Ishikawa (cell line): ENCODE data around the gene RPS13.

Source experiments
- CEBPB ChIP-seq: IDR thresholded peaks from 2 replicates; pipeline ENCODE4 v1.6.1; 2012
- CREB1 ChIP-seq: IDR thresholded peaks from 2 replicates; pipeline ENCODE4 v1.6.1; 2012; ENCODE audit warnings: low read depth
- EGR1 ChIP-seq: IDR thresholded peaks from 2 replicates; pipeline ENCODE4 v1.6.1; 2012
- EP300 ChIP-seq: IDR thresholded peaks from 2 replicates; pipeline ENCODE4 v1.6.1; 2012; ENCODE audit warnings: borderline replicate concordance
- FOXM1 ChIP-seq: IDR thresholded peaks from 2 replicates; pipeline ENCODE4 v1.6.1; 2012; ENCODE audit warnings: low read depth, borderline replicate concordance
- MAX ChIP-seq: IDR thresholded peaks from 2 replicates; pipeline ENCODE4 v1.6.1; 2012
- NFIC ChIP-seq: IDR thresholded peaks from 2 replicates; pipeline ENCODE4 v1.6.1; 2012
- RAD21 ChIP-seq: IDR thresholded peaks from 2 replicates; pipeline ENCODE4 v1.6.1; 2012; ENCODE audit warnings: low read depth
- REST ChIP-seq: IDR thresholded peaks from 2 replicates; pipeline ENCODE4 v1.6.1; 2012; ENCODE audit warnings: low read depth, mild to moderate bottlenecking
- TAF1 ChIP-seq: IDR thresholded peaks from 2 replicates; pipeline ENCODE4 v1.6.1; 2012; ENCODE audit warnings: low read depth, mild to moderate bottlenecking
- TCF12 ChIP-seq: IDR thresholded peaks from 2 replicates; pipeline ENCODE4 v1.6.1; 2012; ENCODE audit warnings: low read depth
- TEAD4 ChIP-seq: IDR thresholded peaks from 2 replicates; pipeline ENCODE4 v1.6.1; 2012
- USF1 ChIP-seq: IDR thresholded peaks from 2 replicates; pipeline ENCODE4 v1.6.1; 2012
- YY1 ChIP-seq: IDR thresholded peaks from 2 replicates; pipeline ENCODE4 v1.6.1; 2012; ENCODE audit warnings: low read depth
- ZBTB7A ChIP-seq: IDR thresholded peaks from 2 replicates; pipeline ENCODE4 v1.6.1; 2012; ENCODE audit warnings: low read depth

The RPS13 gene

GRCh38 chr11:17063171-17064002, 14.1 kb downstream of the RPS13 start:
- TF ChIP-seq NFIC: no peak
- peak; percentile 95 for TF ChIP-seq RAD21

GRCh38 chr11:17046690-17047089, 30.8 kb downstream of the RPS13 start:
- TF ChIP-seq EGR1: no peak
- no peak for TF ChIP-seq TCF12
- no peak for TF ChIP-seq TEAD4
- TF ChIP-seq NFIC: no peak
- no peak for TF ChIP-seq REST
- no peak for TF ChIP-seq CREB1
- TF ChIP-seq YY1: no peak
- TF ChIP-seq RAD21: no peak
- TF ChIP-seq EP300: no peak
- TF ChIP-seq FOXM1: no peak
- no peak for TF ChIP-seq TAF1
- no peak for TF ChIP-seq MAX
- TF ChIP-seq USF1: no peak
- TF ChIP-seq CEBPB: no peak
- TF ChIP-seq ZBTB7A: no peak

GRCh38 chr11:17036666-17037658, 40.5 kb downstream of the RPS13 start:
- TF ChIP-seq USF1: no peak
- peak; percentile 34; the same call in 1 of the 2 replicates for TF ChIP-seq RAD21

GRCh38 chr11:17026487-17027082, 50.9 kb downstream of the RPS13 start:
- TF ChIP-seq EGR1 (no peak), TCF12 (no peak), ZBTB7A (no peak), YY1 (no peak), REST (no peak), FOXM1 (no peak), MAX (no peak), NFIC (no peak), EP300 (no peak)

GRCh38 chr11:17024924-17025323, 52.5 kb downstream of the RPS13 start:
- TF ChIP-seq YY1 (no peak), RAD21 (no peak), CREB1 (no peak), NFIC (no peak), TAF1 (no peak), TCF12 (no peak), MAX (no peak), USF1 (no peak), EP300 (no peak), REST (no peak), EGR1 (no peak), CEBPB (no peak), TEAD4 (no peak), FOXM1 (no peak)
